Right lobe of liver (tissue), 6 donors: ENCODE data around the gene CTPS1. TPM values are rescaled to one million over a fixed set of nuclear protein-coding genes. Genes with fewer than 3 reads are reported as not detected.

Source experiments
- ATAC-seq, 4 donors: fragments of 200-7000 bp; cut with Tn5 transposase; one replicate each; pipeline ENCODE4 v1.9.1; 2020; ENCODE audit warnings: mild to moderate bottlenecking in 4 of 4, moderate library complexity in 4 of 4
- DNase-seq, 3 donors: peaks; one replicate each; pipeline ENCODE4 v3.0.0-alpha.2; 2020
- H3K27ac ChIP-seq, 3 donors: fragments of 200-600 bp; one replicate each; pipeline ENCODE4 v1.8.0; 2022
- H3K27me3 ChIP-seq, 2 donors: fragments of 200-600 bp; one replicate each; pipeline ENCODE4 v1.8.0; 2022
- H3K36me3 ChIP-seq, 4 donors: fragments of 200-600 bp; sonication (generic) in 1 of 4; one replicate each; pipeline versions ENCODE4 v1.5.1 to v1.8.0; 2017 to 2022; ENCODE audit warnings: control low read depth in 1 of 4
- H3K4me1 ChIP-seq, 4 donors: fragments of 200-600 bp; sonication (generic) in 1 of 4; one replicate each; pipeline versions ENCODE4 v1.5.1 to v1.8.0; 2017 to 2022; ENCODE audit warnings: control low read depth in 1 of 4
- H3K4me3 ChIP-seq, 3 donors: fragments of 200-600 bp; one replicate each; pipeline ENCODE4 v1.8.0; 2022
- H3K9me3 ChIP-seq, 4 donors: fragments of 200-600 bp; sonication (generic) in 1 of 4; one replicate each; pipeline versions ENCODE4 v1.5.1 to v1.8.0; 2017 to 2022; ENCODE audit warnings: control low read depth in 1 of 4
- POLR2A ChIP-seq: fragments of 450-650 bp; IDR thresholded peaks from one replicate; pipeline ENCODE4 v1.6.1; 2017; ENCODE audit warnings: antibody characterized with exemption, mild to moderate bottlenecking
- WGBS: methylation state at CpG from one replicate; pipeline ENCODE4 v1.1.6; 2018; ENCODE audit warnings: low coverage, low lambda C conversion rate; ENCODE audit not compliant: insufficient coverage; ENCODE audit errors: missing lambda C conversion rate; 5-methylcytosine and 5-hydroxymethylcytosine counted together
- intact Hi-C, 2 donors: fragments of 100-400 bp; cut with DNase I; formaldehyde crosslinking; loops; one replicate each; pipeline versions ENCODE4 v1.11.2 to v1.14.1; 2022
- total RNA-seq, 6 experiments: library from RNA; depleted of rRNA in 2 of 6; stranded (reverse); fragments of >200 nt in 2 of 6; fragmentation: NEBNext Ultra II Directional in 3 of 6; extraction: Animal tissue kit (Norgen Biotek cat#: 25700) in 3 of 6; gene quantifications; one replicate each; pipeline versions ENCODE4 v1.1.0 to v1.2.4, GENCODE V29; 2016 to 2023
- TF ChIP-seq, protein P1 (sequence below), 4 donors: fragments of 200-600 bp in 3 of 4; fragments of 450-650 bp in 1 of 4; IDR thresholded peaks; one replicate each; pipeline versions ENCODE4 v1.5.1 to v1.8.0; 2016 to 2022; ENCODE audit warnings: antibody characterized with exemption in 4 of 4, mild to moderate bottlenecking in 2 of 4
- donor health status: DM: no; HTN: yes; CAD: no.
- donor health status: DM: no; HTN: no; CAD: no.
- donor health status: DM: no; HTN: no; CAD: no.
- donor health status: DM: no; HTN: yes; CAD: no.
- donor health status: DM: no; HTN: yes; CAD: no.

CTPS1 gene
- total RNA-seq, 6 experiments from 2014 or later, result 13.1 to 48.0 (median 42.2) TPM

GRCh38 chr1:40982721-40983120 is 3.2 kb downstream of the CTPS1 start:
- WGBS, result 67% methylated on average over 1 of the region's 1 CpG
- H3K9me3 ChIP-seq, result no peaks in the 10 kb centered on the region
- intact Hi-C loops, result no loop called here
- TF ChIP-seq POLR2A, result no peak
- TF ChIP-seq, protein P1, sequence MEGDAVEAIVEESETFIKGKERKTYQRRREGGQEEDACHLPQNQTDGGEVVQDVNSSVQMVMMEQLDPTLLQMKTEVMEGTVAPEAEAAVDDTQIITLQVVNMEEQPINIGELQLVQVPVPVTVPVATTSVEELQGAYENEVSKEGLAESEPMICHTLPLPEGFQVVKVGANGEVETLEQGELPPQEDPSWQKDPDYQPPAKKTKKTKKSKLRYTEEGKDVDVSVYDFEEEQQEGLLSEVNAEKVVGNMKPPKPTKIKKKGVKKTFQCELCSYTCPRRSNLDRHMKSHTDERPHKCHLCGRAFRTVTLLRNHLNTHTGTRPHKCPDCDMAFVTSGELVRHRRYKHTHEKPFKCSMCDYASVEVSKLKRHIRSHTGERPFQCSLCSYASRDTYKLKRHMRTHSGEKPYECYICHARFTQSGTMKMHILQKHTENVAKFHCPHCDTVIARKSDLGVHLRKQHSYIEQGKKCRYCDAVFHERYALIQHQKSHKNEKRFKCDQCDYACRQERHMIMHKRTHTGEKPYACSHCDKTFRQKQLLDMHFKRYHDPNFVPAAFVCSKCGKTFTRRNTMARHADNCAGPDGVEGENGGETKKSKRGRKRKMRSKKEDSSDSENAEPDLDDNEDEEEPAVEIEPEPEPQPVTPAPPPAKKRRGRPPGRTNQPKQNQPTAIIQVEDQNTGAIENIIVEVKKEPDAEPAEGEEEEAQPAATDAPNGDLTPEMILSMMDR (IDR thresholded peaks at IDR 0.05), result no peak
- DNase-seq, result no peak
- peaks cover 0 to 56% (median 11%) of the 10 kb centered on the region in 4 donors for H3K4me1 ChIP-seq
- H3K27ac ChIP-seq, result no peak overlapping the region
- no peak for ATAC-seq
- no peaks in the 10 kb centered on the region for H3K27me3 ChIP-seq
- peaks cover 0 to 6% (median 0%) of the 10 kb centered on the region in 4 donors for H3K36me3 ChIP-seq
- H3K4me3 ChIP-seq, result no peak overlapping the region

GRCh38 chr1:40983286-40983685 is 3.8 kb downstream of the CTPS1 start:
- Histone ChIP-seq H3K4me1 (peaks cover 0 to 59% (median 11%) of the 10 kb centered on the region in 4 donors), H3K4me3 (no peak overlapping the region), H3K9me3 (no peaks in the 10 kb centered on the region), H3K36me3 (peaks cover 0 to 6% (median 0%) of the 10 kb centered on the region in 4 donors), H3K27ac (no peak overlapping the region), H3K27me3 (no peaks in the 10 kb centered on the region)
- 89% methylated on average over 1 of the region's 1 CpG for WGBS
- no peak for TF ChIP-seq POLR2A
- TF ChIP-seq, protein P1 (IDR thresholded peaks at IDR 0.05), result no peak
- intact Hi-C loops, result no loop called here
- no peak for ATAC-seq
- DNase-seq, result no peak

- H3K27ac ChIP-seq, result no peak overlapping the region
- no peak for DNase-seq
- H3K36me3 ChIP-seq, result peaks cover 0 to 6% (median 0%) of the 10 kb centered on the region in 4 donors
- H3K9me3 ChIP-seq, result no peaks in the 10 kb centered on the region
- intact Hi-C loops, result no loop called here
- ATAC-seq, result no peak
- H3K4me3 ChIP-seq, result no peak overlapping the region
- no peak for TF ChIP-seq POLR2A
- TF ChIP-seq, protein P1 (IDR thresholded peaks at IDR 0.05), result no peak
- H3K27me3 ChIP-seq, result no peaks in the 10 kb centered on the region
- H3K4me1 ChIP-seq, result peaks cover 0 to 58% (median 11%) of the 10 kb centered on the region in 4 donors
- 89% methylated on average over 2 of the region's 2 CpGs for WGBS
Observed at GRCh38 chr1:40984066-40984465, 4.6 kb downstream of the CTPS1 start.

GRCh38 chr1:40984531-40984930 is 5.0 kb downstream of the CTPS1 start:
- Histone ChIP-seq H3K4me3 (no peak overlapping the region), H3K4me1 (peaks cover 0 to 55% (median 11%) of the 10 kb centered on the region in 4 donors), H3K27ac (no peak overlapping the region), H3K27me3 (no peaks in the 10 kb centered on the region), H3K36me3 (peaks cover 0 to 6% (median 0%) of the 10 kb centered on the region in 4 donors), H3K9me3 (no peaks in the 10 kb centered on the region)
- TF ChIP-seq POLR2A, result no peak
- TF ChIP-seq, protein P1 (IDR thresholded peaks at IDR 0.05), result no peak
- intact Hi-C loops, result no loop called here
- WGBS, result 76% methylated on average over 4 of the region's 4 CpGs
- DNase-seq (no peak), ATAC-seq (no peak)

DNA sequence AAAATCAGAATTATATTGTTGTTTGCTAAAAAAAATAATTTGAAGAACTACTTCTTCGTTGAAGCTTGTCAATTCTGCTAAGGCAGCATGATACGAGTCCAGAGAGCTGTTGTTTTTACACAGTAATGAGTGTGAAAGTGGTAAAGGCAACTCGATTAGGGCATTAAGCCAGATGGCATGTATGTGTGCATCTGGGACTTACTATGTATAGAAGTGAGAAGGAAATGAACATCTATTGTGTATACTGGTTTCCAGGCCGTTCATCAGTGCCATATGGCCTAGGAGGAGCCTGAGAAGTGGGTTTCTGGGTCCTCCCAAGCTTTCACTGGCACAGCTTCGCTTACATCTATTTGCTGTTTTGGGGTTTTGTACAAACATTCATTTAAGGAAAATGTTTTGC is 5.7 kb downstream of the CTPS1 start:
- intact Hi-C loops, result no loop called here
- H3K27ac ChIP-seq, result peak overlapping the region; percentile 8 to 92 (median 85)
- 73% methylated on average over 5 of the region's 5 CpGs for WGBS
- TF ChIP-seq, protein P1 (IDR thresholded peaks at IDR 0.05), result no peak
- TF ChIP-seq POLR2A, result no peak
- peaks cover 0 to 56% (median 11%) of the 10 kb centered on the region in 4 donors for H3K4me1 ChIP-seq
- no peaks in the 10 kb centered on the region for H3K9me3 ChIP-seq
- no peak for DNase-seq
- H3K4me3 ChIP-seq, result no peak overlapping the region
- peaks cover 0 to 7% (median 0%) of the 10 kb centered on the region in 4 donors for H3K36me3 ChIP-seq
- H3K27me3 ChIP-seq, result no peaks in the 10 kb centered on the region
- ATAC-seq, result no peak
